HL-60 (cell line): ENCODE results near the gene TTF2.

Experiments
- DNase-seq, 2 experiments: peaks; one replicate each; pipeline ENCODE4 v3.0.0-alpha.2; 2010 to 2020; ENCODE audit warnings: low read depth in 1 of 2, low spot score in 1 of 2
- H3K27ac ChIP-seq: fragments of 250-450 bp; sonication (Bioruptor Pico); replicated peaks from 2 replicates; pipeline ENCODE4 v1.5.1; 2020; ENCODE audit warnings: mild to moderate bottlenecking, moderate library complexity
- H3K27me3 ChIP-seq: fragments of 250-450 bp; sonication (Bioruptor Pico); 2 replicates; pipeline ENCODE4 v1.5.1; 2021; ENCODE audit warnings: mild to moderate bottlenecking, moderate library complexity; ENCODE audit not compliant: insufficient read depth, poor library complexity, severe bottlenecking
- H3K4me3 ChIP-seq: replicated peaks from 2 replicates; pipeline ENCODE4 v1.5.1; 2011; ENCODE audit warnings: mild to moderate bottlenecking, control low read depth, low read length; ENCODE audit not compliant: insufficient read depth
- GABPA ChIP-seq: IDR thresholded peaks from 2 replicates; pipeline ENCODE4 v1.6.1; 2012; ENCODE audit warnings: low read depth
- POLR2AphosphoS5 ChIP-seq: IDR thresholded peaks from 2 replicates; pipeline ENCODE4 v1.6.1; 2012; ENCODE audit warnings: low read depth
- SPI1 ChIP-seq: IDR thresholded peaks from 2 replicates; pipeline ENCODE4 v1.6.1; 2012; ENCODE audit warnings: low read depth, mild to moderate bottlenecking, borderline replicate concordance
- TF ChIP-seq, protein P1 (sequence below): IDR thresholded peaks from 2 replicates; pipeline ENCODE4 v1.6.1; 2012; ENCODE audit warnings: low read depth; ENCODE audit not compliant: insufficient replicate concordance
- TF ChIP-seq, protein P2 (sequence below): IDR thresholded peaks from one replicate; pipeline ENCODE4 v1.5.1; 2011; ENCODE audit warnings: low read length, control low read depth, inconsistent platforms; ENCODE audit not compliant: insufficient read depth

TTF2 gene

DNA sequence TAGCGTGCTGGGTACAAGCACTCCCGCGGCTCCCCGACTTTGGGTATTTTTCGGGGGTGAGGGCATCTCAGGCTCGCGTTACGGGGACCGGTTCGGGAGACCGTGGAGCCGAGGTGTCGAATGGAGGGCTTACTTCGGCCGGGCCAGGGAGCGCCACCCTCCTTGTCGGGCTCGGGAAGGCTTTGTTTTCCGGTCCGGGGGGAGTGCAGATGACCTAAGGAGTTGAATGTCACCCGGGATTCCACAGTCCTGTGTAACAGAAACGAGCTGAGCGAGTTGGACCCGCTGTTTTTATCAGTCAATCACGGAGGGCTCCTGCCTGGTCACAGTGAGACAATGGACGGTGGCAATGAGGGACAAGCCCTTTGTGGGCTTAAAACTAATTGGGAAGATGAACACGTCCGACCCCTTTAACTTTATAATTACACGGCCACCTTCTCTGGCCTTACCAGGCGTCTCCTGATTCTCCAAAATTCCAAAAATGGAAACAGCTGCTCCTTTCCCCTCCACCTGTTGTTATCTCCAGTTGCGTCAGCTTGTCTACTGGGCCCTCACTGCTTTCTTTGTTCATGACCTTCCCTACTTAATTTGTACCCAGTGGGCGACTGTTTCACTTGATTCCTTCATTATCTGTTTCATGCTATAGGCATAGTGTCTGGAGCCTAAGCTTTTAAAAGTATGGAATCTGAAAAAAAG, 62.4 kb downstream of the TTF2 start:
- no peak for DNase-seq
- TF ChIP-seq POLR2AphosphoS5 (no peak), GABPA (no peak), SPI1 (no peak)
- TF ChIP-seq, protein P1, sequence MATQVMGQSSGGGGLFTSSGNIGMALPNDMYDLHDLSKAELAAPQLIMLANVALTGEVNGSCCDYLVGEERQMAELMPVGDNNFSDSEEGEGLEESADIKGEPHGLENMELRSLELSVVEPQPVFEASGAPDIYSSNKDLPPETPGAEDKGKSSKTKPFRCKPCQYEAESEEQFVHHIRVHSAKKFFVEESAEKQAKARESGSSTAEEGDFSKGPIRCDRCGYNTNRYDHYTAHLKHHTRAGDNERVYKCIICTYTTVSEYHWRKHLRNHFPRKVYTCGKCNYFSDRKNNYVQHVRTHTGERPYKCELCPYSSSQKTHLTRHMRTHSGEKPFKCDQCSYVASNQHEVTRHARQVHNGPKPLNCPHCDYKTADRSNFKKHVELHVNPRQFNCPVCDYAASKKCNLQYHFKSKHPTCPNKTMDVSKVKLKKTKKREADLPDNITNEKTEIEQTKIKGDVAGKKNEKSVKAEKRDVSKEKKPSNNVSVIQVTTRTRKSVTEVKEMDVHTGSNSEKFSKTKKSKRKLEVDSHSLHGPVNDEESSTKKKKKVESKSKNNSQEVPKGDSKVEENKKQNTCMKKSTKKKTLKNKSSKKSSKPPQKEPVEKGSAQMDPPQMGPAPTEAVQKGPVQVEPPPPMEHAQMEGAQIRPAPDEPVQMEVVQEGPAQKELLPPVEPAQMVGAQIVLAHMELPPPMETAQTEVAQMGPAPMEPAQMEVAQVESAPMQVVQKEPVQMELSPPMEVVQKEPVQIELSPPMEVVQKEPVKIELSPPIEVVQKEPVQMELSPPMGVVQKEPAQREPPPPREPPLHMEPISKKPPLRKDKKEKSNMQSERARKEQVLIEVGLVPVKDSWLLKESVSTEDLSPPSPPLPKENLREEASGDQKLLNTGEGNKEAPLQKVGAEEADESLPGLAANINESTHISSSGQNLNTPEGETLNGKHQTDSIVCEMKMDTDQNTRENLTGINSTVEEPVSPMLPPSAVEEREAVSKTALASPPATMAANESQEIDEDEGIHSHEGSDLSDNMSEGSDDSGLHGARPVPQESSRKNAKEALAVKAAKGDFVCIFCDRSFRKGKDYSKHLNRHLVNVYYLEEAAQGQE: no peak
- TF ChIP-seq, protein P2, sequence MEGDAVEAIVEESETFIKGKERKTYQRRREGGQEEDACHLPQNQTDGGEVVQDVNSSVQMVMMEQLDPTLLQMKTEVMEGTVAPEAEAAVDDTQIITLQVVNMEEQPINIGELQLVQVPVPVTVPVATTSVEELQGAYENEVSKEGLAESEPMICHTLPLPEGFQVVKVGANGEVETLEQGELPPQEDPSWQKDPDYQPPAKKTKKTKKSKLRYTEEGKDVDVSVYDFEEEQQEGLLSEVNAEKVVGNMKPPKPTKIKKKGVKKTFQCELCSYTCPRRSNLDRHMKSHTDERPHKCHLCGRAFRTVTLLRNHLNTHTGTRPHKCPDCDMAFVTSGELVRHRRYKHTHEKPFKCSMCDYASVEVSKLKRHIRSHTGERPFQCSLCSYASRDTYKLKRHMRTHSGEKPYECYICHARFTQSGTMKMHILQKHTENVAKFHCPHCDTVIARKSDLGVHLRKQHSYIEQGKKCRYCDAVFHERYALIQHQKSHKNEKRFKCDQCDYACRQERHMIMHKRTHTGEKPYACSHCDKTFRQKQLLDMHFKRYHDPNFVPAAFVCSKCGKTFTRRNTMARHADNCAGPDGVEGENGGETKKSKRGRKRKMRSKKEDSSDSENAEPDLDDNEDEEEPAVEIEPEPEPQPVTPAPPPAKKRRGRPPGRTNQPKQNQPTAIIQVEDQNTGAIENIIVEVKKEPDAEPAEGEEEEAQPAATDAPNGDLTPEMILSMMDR: no peak
- H3K27ac ChIP-seq: no peak overlapping the region
- H3K27me3 ChIP-seq: no peaks in the 10 kb centered on the region
- peak overlapping the region; percentile 60 for H3K4me3 ChIP-seq

DNA sequence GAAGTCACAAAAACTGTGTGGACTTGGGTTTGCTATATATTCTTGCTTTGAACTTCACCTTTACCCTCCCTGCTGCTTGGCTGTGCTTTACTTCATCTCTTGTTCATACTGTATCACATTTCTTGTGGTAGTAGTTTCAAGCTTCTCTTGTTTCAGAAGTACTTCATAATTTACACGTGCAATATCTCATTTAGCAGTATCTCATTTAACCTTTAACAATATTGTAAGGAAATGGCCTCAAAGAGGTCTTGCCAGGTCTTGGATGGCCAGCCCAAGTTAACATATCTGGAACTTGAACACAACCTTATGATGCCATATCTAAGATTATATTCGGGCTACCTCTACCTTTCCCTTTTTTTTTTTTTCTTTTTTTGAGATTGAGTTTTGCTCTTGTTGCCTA, 63.1 kb downstream of the TTF2 start:
- no peak for DNase-seq
- no peak overlapping the region for H3K4me3 ChIP-seq
- no peak for TF ChIP-seq GABPA
- TF ChIP-seq, protein P2: no peak
- TF ChIP-seq, protein P1: no peak
- TF ChIP-seq POLR2AphosphoS5: no peak
- no peak for TF ChIP-seq SPI1
- H3K27me3 ChIP-seq: no peaks in the 10 kb centered on the region
- no peak overlapping the region for H3K27ac ChIP-seq

DNA sequence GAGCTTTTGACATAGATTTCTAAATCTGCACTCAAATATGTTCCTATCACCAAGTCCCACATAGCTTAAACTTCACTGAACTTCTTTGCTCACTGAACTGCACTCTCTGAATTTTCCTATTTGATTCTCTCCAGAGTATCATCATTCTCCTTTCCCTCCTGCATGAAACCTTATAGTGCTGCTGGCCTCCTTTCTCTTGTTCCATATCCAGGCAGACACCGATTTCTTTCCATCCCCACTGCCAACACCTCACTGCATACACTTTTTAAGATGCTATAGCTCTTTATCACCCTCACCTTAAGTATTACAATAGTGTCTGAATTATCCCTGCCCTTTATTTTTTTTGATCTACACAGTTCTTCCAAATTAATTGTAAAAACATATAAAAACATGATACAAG, 64.5 kb downstream of the TTF2 start:
- Histone ChIP-seq H3K27me3 (no peaks in the 10 kb centered on the region), H3K4me3 (no peak overlapping the region), H3K27ac (no peak overlapping the region)
- no peak for DNase-seq
- TF ChIP-seq, protein P1: no peak
- TF ChIP-seq POLR2AphosphoS5 (no peak), SPI1 (no peak), GABPA (no peak)
- TF ChIP-seq, protein P2: no peak
